Measurements from ENCODE around the gene ASXL3.

The ASXL3 gene

DNA sequence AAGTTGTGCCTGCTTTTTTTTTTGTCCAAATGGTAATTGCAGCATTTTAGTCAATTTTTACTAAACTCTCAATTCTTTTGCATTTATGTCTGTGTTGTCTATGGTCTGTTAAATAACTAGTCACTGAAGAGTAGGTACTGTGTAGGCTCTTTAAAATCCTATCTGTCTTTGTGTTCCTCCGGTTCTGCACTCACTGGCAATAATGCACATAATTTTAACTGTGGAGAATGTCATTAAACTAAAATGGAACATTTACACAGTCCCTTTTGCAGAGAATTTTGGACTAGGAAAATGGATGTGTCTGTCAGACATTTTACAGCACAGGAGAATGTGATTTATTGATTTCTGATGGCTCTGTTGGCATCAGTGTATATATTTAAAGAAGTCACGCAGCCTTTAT is 116.6 kb downstream of the ASXL3 start:
- H3K4me3 ChIP-seq (ENCODE audit: low read depth, low read length) = no peak overlapping the region
- TF ChIP-seq, protein P1, sequence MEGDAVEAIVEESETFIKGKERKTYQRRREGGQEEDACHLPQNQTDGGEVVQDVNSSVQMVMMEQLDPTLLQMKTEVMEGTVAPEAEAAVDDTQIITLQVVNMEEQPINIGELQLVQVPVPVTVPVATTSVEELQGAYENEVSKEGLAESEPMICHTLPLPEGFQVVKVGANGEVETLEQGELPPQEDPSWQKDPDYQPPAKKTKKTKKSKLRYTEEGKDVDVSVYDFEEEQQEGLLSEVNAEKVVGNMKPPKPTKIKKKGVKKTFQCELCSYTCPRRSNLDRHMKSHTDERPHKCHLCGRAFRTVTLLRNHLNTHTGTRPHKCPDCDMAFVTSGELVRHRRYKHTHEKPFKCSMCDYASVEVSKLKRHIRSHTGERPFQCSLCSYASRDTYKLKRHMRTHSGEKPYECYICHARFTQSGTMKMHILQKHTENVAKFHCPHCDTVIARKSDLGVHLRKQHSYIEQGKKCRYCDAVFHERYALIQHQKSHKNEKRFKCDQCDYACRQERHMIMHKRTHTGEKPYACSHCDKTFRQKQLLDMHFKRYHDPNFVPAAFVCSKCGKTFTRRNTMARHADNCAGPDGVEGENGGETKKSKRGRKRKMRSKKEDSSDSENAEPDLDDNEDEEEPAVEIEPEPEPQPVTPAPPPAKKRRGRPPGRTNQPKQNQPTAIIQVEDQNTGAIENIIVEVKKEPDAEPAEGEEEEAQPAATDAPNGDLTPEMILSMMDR (IDR thresholded peaks at IDR 0.05; ENCODE audit: low read depth, low read length, missing control alignments) = no peak
- no peak for DNase-seq (ENCODE audit: low read depth)

DNA sequence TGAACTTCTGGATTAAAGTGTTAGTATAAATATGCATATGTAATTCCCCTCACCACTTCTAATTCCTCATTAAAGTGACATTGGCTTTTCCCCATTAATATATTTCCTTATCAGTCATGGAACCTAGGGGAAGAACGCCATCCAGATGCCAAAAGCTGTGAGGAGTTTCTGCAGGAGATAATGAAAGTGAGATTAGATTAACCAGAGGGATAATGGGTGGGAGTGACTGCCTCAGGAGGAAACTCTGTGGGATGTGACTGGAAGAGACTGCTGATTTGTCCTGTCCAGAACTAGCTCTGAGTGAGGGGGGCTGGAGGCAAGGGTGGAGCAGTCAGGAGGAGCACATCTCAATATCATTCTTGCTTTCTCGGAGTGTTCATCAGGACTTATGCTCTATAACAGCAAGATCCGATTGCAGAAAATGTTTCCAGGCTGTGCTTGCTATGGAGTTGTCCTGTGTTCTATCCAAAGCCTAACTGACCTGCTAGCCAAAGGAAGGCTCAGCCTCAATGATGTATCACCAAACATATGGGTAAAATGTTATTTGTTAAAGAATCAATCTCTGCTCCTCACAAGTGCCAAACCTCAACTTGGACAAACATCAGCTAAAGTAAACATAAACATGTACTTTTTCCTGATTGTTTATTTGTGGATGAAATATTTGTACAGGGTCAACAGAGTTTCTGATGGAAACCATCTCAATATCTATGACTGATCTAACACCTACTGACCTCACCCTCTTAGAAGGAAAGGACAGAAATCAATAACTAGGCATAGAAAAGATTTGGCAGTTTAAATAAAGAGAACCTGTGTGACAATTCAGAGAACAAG is 118.5 kb downstream of the ASXL3 start:
- H3K4me3 ChIP-seq (ENCODE audit: low read depth, low read length) = no peak overlapping the region
- no peak for DNase-seq (ENCODE audit: low read depth)
- TF ChIP-seq, protein P1 (IDR thresholded peaks at IDR 0.05; ENCODE audit: low read depth, low read length, missing control alignments) = no peak

DNA sequence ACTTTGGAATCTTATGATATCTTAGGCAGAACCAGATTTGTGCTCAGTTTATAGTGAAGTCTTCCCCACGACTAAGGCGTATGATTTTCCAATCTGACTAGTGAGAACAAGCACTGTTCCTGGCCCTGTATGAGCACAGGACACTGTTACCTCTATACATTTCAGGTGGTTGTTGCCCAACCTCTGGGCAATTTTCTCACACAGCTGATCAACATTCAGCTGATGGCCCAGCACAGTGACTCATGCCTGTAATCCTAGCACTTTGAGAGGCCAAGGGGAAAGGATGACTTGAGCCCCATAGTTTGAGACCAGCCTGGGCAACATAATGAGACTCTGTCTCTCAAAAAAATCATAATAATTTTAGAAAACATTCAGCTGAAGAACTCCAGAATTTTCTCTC is 119.5 kb downstream of the ASXL3 start:
- no peak overlapping the region for H3K4me3 ChIP-seq (ENCODE audit: low read depth, low read length)
- DNase-seq (ENCODE audit: low read depth) = no peak
- TF ChIP-seq, protein P1 (IDR thresholded peaks at IDR 0.05; ENCODE audit: low read depth, low read length, missing control alignments) = no peak

DNA sequence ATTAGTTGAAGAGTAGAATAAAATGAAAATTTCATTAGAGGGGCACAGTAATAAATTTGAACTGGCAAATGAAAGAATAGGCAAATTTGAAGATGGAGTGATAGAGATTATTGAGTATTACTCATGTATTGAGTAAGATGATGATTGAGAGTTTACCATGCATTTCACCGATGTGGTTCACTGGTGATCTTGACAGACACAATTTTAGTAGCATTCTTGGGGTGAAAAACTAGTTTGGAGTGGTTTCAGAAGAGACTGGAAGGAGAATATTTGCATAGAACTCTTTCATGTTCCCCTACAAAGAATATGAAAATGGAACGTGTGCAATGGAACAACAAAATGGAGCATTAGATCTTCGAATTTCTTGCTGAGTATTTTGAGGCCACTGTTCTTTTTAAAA is 121.4 kb downstream of the ASXL3 start:
- TF ChIP-seq, protein P1 (IDR thresholded peaks at IDR 0.05; ENCODE audit: low read depth, low read length, missing control alignments) = no peak
- H3K4me3 ChIP-seq (ENCODE audit: low read depth, low read length) = no peak overlapping the region
- peak; percentile 35 for DNase-seq (ENCODE audit: low read depth)

DNA sequence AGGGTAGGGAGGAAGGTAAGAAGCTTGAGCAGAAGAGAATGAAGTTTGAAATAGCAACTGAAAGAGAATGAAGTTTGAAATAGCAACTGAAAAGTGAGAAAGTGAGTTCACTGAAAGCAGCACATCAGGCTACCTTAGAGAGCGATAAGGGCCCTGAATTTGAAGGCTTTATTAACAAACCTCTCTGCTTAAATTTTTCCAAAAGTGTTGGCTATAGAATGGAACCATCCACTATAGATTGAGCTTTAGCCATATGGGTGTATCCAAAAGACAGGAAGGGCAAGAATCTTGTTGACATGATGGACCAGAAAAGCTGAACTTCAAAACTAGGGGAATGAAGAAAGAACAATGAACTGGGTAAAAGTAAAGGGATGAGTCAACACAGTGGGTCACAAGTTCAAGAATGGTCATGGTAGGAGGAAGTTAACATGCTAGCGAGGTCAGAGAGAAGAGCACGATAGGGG is 122.5 kb downstream of the ASXL3 start:
- no peak overlapping the region for H3K4me3 ChIP-seq (ENCODE audit: low read depth, low read length)
- TF ChIP-seq, protein P1 (IDR thresholded peaks at IDR 0.05; ENCODE audit: low read depth, low read length, missing control alignments) = no peak
- DNase-seq (ENCODE audit: low read depth) = peak; percentile 34

DNA sequence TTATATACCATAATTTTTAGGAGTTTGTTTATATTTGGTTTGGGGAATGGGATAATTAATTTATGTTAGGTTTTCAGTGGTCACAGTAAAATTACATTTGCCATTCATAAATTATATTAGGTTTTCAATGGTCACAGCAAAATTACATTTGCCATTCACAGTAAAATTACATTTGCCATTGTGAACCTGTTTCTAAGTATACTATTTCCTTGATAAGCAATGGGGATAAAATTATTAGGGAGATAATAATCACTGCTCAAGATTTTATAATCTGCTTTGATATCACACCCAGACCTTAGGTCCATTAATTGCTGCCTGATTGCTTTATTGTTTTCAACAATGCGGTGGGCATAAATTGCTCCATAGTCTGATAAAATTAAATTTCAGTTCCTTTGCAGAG is 124.6 kb downstream of the ASXL3 start:
- no peak overlapping the region for H3K4me3 ChIP-seq (ENCODE audit: low read depth, low read length)
- TF ChIP-seq, protein P1 (IDR thresholded peaks at IDR 0.05; ENCODE audit: low read depth, low read length, missing control alignments) = no peak
- no peak for DNase-seq (ENCODE audit: low read depth)

DNA sequence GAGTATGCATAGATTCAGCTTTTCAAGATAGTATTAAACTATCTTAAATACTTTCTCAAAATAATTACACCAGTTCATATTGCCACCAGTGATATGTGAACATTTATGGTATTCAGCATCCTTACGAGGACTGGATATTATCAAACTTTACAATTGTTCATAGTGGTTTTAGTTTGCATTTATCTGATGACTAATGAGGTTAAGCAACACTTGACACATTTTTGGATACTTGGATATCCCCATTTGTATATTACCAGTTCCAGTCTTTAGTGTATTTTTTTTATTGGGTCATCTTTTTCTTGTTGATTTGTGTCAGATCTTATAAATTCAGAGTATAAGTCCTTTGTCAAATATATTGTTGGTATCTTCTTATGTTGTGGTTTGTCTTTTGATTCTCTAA is 128.4 kb downstream of the ASXL3 start:
- DNase-seq (ENCODE audit: low read depth) = no peak

More for the DNA sequence above, 128.4 kb downstream of the ASXL3 start:
- H3K4me3 ChIP-seq (ENCODE audit: low read depth, low read length) = no peak overlapping the region
- TF ChIP-seq, protein P1 (IDR thresholded peaks at IDR 0.05; ENCODE audit: low read depth, low read length, missing control alignments) = no peak

Data from GM12864 (cell line).